Nephron (organoid): Measurements from ENCODE around the gene ZEB1.

Experiments
- H3K27ac Mint-ChIP-seq, 3 experiments: 2 replicates each; pipeline ENCODE4 v1.8.0; 2020; ENCODE audit warnings: mixed read lengths in 3 of 3, mild to moderate bottlenecking in 2 of 3, moderate library complexity in 1 of 3
- H3K27me3 Mint-ChIP-seq: 2 replicates; pipeline ENCODE4 v1.8.0; 2021; ENCODE audit warnings: low read depth, mild to moderate bottlenecking, moderate library complexity, mixed read lengths
- H3K36me3 Mint-ChIP-seq: 2 replicates; pipeline ENCODE4 v1.8.0; 2020; ENCODE audit warnings: low read depth, mixed read lengths
- H3K4me1 Mint-ChIP-seq: 2 replicates; pipeline ENCODE4 v1.8.0; 2020; ENCODE audit warnings: mixed read lengths
- H3K4me3 Mint-ChIP-seq, 3 experiments: 2 replicates each; pipeline ENCODE4 v1.8.0; 2020; ENCODE audit warnings: mild to moderate bottlenecking in 3 of 3, mixed read lengths in 3 of 3, moderate library complexity in 2 of 3
- H3K9me3 Mint-ChIP-seq: 2 replicates; pipeline ENCODE4 v1.8.0; 2020; ENCODE audit warnings: mixed read lengths
- CTCF ChIP-seq, 3 experiments: fragments of 200-600 bp; sonication (generic); IDR thresholded peaks; one replicate each; pipeline ENCODE4 v1.5.0; 2021; ENCODE audit warnings: antibody characterized with exemption in 3 of 3; ENCODE audit not compliant: unreplicated experiment in 3 of 3

The ZEB1 gene

DNA sequence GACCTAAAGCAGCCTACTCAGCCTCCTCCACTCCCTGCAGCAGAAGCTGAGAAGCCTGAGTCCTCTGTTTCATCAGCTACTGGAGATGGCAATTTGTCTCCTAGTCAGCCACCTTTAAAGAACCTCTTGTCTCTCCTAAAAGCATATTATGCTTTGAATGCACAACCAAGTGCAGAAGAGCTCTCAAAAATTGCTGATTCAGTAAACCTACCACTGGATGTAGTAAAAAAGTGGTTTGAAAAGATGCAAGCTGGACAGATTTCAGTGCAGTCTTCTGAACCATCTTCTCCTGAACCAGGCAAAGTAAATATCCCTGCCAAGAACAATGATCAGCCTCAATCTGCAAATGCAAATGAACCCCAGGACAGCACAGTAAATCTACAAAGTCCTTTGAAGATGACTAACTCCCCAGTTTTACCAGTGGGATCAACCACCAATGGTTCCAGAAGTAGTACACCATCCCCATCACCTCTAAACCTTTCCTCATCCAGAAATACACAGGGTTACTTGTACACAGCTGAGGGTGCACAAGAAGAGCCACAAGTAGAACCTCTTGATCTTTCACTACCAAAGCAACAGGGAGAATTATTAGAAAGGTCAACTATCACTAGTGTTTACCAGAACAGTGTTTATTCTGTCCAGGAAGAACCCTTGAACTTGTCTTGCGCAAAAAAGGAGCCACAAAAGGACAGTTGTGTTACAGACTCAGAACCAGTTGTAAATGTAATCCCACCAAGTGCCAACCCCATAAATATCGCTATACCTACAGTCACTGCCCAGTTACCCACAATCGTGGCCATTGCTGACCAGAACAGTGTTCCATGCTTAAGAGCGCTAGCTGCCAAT is 202.2 kb downstream of the ZEB1 start:
- no peak overlapping the region for H3K27ac Mint-ChIP-seq
- no peaks in the 10 kb centered on the region for H3K27me3 Mint-ChIP-seq
- no peak overlapping the region for H3K4me3 Mint-ChIP-seq
- peaks cover 46% of the 10 kb centered on the region for H3K36me3 Mint-ChIP-seq
- no peak for TF ChIP-seq CTCF (IDR thresholded peaks at IDR 0.05; ENCODE audit: unreplicated experiment in 3 of 3)
- no peaks in the 10 kb centered on the region for H3K9me3 Mint-ChIP-seq
- H3K4me1 Mint-ChIP-seq, result peaks cover 6% of the 10 kb centered on the region

DNA sequence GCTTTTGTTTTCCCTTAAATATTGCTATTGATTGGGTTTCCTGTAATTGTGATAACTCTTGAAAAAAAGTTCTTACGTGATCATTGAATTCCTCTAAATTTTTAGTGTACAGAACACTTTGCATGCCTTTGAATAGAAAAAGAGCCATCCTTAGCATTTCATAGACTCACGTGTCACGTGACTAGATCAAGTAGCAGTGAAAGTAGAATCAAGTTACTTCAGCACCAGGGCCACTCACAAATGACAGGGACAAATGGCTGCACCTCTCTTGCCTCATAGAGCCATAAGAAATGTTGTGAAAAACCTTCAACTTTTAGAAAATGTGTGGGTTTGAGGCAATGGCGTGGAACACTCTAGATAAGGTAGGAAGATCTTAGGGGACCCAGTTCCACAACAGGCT is 203.8 kb downstream of the ZEB1 start:
- TF ChIP-seq CTCF (IDR thresholded peaks at IDR 0.05; ENCODE audit: unreplicated experiment in 3 of 3), result no peak
- H3K27me3 Mint-ChIP-seq, result no peaks in the 10 kb centered on the region
- peaks cover 57% of the 10 kb centered on the region for H3K36me3 Mint-ChIP-seq
- H3K4me3 Mint-ChIP-seq, result no peak overlapping the region
- peaks cover 6% of the 10 kb centered on the region for H3K4me1 Mint-ChIP-seq
- H3K9me3 Mint-ChIP-seq, result no peaks in the 10 kb centered on the region
- H3K27ac Mint-ChIP-seq, result no peak overlapping the region

GRCh38 chr10:31524460-31524859 is 205.4 kb downstream of the ZEB1 start:
- no peak overlapping the region for H3K4me3 Mint-ChIP-seq
- no peaks in the 10 kb centered on the region for H3K9me3 Mint-ChIP-seq
- H3K27me3 Mint-ChIP-seq, result no peaks in the 10 kb centered on the region
- peaks cover 6% of the 10 kb centered on the region for H3K4me1 Mint-ChIP-seq
- no peak overlapping the region for H3K27ac Mint-ChIP-seq
- no peak for TF ChIP-seq CTCF (IDR thresholded peaks at IDR 0.05; ENCODE audit: unreplicated experiment in 3 of 3)
- H3K36me3 Mint-ChIP-seq, result peaks cover 57% of the 10 kb centered on the region

- Mint-ChIP-seq H3K36me3 (peaks cover 44% of the 10 kb centered on the region), H3K4me1 (peaks cover 6% of the 10 kb centered on the region), H3K27me3 (no peaks in the 10 kb centered on the region), H3K9me3 (no peaks in the 10 kb centered on the region), H3K4me3 (no peak overlapping the region), H3K27ac (no peak overlapping the region)
- TF ChIP-seq CTCF (IDR thresholded peaks at IDR 0.05; ENCODE audit: unreplicated experiment in 3 of 3), result no peak
These were observed 207.2 kb downstream of the ZEB1 start for GRCh38 chr10:31526178-31526577.

GRCh38 chr10:31526681-31527080 is 207.7 kb downstream of the ZEB1 start:
- peaks cover 6% of the 10 kb centered on the region for H3K4me1 Mint-ChIP-seq
- peaks cover 39% of the 10 kb centered on the region for H3K36me3 Mint-ChIP-seq
- no peaks in the 10 kb centered on the region for H3K27me3 Mint-ChIP-seq
- no peak overlapping the region for H3K4me3 Mint-ChIP-seq
- no peak for TF ChIP-seq CTCF (IDR thresholded peaks at IDR 0.05; ENCODE audit: unreplicated experiment in 3 of 3)
- H3K9me3 Mint-ChIP-seq, result no peaks in the 10 kb centered on the region
- H3K27ac Mint-ChIP-seq, result peak overlapping the region in 1 of 3 experiments; percentile 14

GRCh38 chr10:31528831-31529230 is 209.8 kb downstream of the ZEB1 start:
- no peaks in the 10 kb centered on the region for H3K27me3 Mint-ChIP-seq
- no peaks in the 10 kb centered on the region for H3K9me3 Mint-ChIP-seq
- H3K4me3 Mint-ChIP-seq, result no peak overlapping the region
- no peaks in the 10 kb centered on the region for H3K4me1 Mint-ChIP-seq
- H3K27ac Mint-ChIP-seq, result no peak overlapping the region
- H3K36me3 Mint-ChIP-seq, result peaks cover 24% of the 10 kb centered on the region
- TF ChIP-seq CTCF (IDR thresholded peaks at IDR 0.05; ENCODE audit: unreplicated experiment in 3 of 3), result no peak
